A204.1 (cell line): Measurements from ENCODE around the gene CEP192.
"Not testable (repeated sequence)": the region's sequence is repeated elsewhere in the genome, so short reads cannot be mapped to it uniquely, and the experiment has no call there.

Experiments
- FAIRE-seq: peaks from 2 replicates; lab custom pipeline; 2012; peaks lifted over from hg19 to GRCh38; lab: Jason Lieb, UNC

Gene CEP192

GRCh38 chr18:12995424-12995823 is 4.3 kb downstream of the CEP192 start:
- FAIRE-seq: no peak

DNA sequence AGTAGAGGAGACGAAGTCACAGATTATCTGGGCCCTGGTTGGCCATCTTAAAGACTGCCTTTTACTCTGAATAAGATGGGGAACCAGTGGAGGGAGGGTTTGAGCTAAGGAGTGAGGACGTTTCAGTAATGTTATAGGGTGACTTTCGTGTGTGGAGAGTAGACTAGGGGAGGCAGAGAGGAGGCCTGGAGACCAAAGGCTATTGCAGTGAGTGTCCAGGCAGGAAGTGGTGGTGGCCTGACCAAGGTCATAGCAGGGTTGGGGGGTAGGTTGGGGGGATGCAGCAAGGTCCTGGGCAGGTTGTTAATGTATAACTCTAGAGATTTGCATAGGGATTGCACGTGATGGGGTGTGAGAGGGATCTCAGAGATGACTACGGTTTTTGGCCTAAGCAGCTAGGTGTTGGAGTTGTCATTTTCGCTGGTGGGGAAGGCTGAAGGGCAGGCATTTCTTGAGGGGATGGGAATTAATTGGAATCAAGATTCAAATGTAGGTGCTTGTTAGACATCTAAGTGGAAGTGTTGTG is 4.9 kb downstream of the CEP192 start:
- no peak for FAIRE-seq

DNA sequence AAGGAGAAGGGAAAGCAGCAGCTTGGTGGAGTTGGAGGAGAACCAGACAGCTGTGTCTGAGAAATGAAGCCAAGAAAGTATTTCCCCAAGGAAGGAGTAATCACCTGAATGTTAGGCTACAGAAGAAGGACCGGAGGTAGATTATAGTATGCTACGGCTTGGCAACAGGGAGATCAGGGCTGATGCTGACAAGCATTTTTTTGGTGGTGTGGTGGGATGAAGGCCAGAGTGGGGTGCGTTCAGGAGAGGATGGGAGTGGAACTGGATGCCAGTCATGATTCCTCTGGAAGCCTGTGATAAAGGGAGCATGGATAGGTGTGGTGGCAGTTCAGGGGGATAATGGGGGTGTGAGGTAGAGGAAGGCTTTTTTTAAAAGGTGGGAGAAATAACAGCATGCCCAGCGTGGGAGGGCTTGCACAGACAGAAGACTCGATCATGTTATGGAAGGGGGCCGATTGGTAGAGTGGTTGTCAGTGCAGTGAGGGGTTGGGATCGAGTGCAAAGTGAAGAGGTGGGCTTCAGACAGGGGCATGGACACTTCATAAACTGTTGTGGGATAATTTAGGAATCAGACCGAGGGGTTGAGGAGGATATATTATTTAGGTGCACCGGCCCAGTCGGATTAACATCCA is 5.6 kb downstream of the CEP192 start:
- FAIRE-seq: no peak

DNA sequence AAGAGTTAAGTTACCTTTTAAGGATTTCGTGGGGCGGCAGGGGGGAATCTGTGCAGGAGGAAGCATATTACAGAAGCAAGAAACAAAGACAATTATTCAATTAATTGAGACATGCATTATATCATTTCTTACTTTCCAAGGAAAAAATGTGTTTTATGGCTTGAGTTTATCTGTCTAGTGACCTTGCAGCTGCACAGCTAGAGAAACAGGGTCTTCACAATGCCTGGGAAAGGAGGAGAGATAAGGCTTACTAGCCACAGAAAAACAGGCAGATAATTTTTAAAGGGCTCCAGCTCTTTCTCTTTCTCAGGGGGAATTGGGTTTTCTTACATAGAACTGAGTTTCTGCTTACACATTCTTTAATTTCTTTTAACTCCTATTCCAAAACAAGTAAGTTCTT is 6.2 kb downstream of the CEP192 start:
- FAIRE-seq: not testable (repeated sequence)

- no peak for FAIRE-seq
Observed at GRCh38 chr18:12998332-12999060, 7.3 kb downstream of the CEP192 start.

- FAIRE-seq: no peak
Observed at GRCh38 chr18:13003466-13003896, 12.3 kb downstream of the CEP192 start.

DNA sequence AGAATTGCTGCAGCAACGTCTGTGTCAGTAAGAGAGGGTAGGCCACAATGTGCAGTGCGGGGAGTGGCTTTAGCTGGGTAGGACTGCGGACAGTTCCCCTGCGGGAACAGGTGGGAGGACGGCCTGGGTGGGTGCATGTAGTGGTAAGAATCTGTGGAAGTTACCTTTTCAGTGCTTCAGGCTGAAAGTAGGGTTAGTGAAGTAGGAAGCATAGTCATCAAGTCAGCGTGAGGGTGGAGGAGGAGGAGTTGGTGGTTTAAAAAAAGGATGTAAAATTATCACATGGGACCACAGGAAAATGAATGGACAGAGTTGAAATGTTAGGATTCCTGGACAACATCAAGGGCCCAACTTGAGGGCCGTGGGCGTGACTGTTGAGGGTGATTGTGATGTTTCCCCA is 13.2 kb downstream of the CEP192 start:
- no peak for FAIRE-seq

DNA sequence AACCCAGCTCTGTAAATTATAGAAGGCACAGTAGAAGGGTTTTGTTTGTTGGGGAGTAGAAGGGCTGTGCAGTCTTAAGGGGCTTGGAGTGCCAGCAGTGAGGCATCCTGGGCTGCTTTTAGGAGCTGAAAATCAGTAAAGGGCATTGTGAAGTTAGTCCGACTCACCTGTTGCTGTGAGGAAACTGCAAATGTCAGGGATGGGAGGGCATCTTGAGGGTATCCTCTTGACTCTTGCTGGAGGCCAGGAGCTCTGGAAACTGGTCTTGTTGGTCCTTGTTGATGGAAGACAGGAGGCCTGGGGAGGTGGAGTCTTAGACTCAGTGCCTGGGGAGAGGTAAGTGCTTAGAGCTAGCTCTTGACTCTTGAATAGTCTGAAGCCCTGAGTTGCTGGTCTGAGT is 14.1 kb downstream of the CEP192 start:
- no peak for FAIRE-seq

- no peak for FAIRE-seq
Observed at GRCh38 chr18:13006531-13007247, 15.5 kb downstream of the CEP192 start.

- no peak for FAIRE-seq
Observed at GRCh38 chr18:13007248-13007560, 16.0 kb downstream of the CEP192 start.

DNA sequence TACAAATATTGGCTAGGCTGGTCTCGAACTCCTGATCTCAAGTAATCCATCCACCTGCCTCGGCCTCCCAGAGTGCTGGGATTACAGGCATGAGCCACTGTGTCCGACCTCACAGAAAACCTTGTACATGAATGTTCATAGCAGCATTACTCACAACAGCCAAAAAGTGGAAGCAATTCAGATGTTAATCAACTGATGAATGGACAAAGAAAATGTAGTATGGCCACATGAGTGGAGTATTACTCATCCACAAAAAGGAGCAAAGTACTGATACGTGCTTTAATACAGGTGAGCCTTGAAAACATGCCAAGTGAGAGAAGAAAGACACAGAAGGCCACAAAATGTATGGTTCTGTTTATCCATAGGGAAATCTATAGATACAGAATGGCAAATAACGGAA is 20.6 kb downstream of the CEP192 start:
- no peak for FAIRE-seq

- FAIRE-seq: no peak
Observed at GRCh38 chr18:13014232-13014631, 23.1 kb downstream of the CEP192 start.

DNA sequence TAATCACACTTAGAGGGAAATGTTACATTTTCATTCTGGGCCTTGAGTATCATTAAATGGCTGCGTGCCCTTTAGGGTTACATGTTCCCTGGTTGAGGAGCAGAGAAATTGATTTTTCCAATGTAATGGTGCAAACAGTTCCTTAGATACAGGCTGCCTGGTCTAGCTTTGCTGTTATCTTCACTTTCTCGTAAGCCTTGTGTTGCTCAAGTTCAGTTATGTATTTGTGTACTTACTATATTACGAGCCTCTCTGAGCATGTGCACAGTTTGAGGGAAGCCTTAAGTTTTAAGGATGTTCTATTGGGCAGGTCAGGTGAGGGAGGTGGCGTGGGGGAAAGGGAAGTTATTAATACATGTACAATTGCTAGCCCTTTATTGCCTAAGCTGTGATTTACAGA is 23.7 kb downstream of the CEP192 start:
- FAIRE-seq: no peak

GRCh38 chr18:13017247-13017875 is 26.2 kb downstream of the CEP192 start:
- no peak for FAIRE-seq

GRCh38 chr18:13018374-13018773 is 27.2 kb downstream of the CEP192 start:
- FAIRE-seq: no peak

- no peak for FAIRE-seq
Observed at GRCh38 chr18:13019301-13019700, 28.1 kb downstream of the CEP192 start.

DNA sequence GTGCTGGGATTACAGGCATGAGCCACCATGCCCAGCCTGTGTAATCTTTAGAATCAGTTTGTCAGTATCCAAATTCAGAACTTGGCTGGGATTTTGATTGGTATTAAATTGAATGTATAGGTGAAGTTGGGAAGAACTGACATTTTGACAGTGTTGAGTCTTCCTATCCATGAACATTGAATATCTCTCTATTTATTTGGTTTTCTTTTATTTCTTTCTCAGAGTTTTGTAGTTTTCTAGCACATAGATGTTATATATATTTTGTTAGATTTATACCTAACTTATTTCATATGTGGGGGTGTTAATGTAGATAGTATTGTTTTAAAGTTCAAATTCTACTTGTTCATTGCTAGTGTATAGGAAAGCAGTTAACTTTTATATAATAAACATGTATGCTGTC is 31.5 kb downstream of the CEP192 start:
- peak; percentile 25 for FAIRE-seq

- no peak for FAIRE-seq
Observed at GRCh38 chr18:13025233-13025632, 34.1 kb downstream of the CEP192 start.

DNA sequence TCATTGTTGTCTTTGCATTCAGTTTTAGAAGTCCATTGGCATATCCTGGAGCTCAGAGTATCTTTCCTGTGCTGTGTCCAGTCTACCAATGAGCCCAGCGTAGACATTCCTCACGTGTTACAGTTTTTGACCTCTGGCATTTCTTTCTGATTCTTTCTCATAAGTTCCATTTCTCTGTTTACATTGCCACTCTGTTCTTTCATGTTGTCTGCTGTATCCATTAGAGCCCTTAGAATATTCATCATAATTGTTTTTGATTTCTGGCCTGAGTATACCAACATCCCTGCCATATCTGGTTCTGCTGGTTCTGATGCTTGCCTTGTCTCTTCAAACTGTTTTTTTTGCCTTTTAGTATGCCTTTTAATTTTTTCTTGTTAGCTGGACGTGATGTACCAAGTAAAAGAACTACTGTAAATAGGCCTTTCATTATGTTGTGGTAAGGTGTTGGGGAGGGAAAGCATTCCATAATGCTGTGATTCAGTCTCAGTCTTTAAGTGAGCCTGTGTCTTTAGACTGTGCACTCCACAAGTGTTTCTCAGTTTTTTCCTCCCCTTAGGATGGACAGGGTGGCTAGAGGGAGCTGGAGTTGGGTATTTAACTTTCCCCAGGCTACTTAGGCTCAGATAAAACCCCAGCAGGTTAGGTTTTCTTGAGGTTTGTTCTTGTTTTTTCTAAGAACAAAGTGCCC is 35.6 kb downstream of the CEP192 start:
- no peak for FAIRE-seq

DNA sequence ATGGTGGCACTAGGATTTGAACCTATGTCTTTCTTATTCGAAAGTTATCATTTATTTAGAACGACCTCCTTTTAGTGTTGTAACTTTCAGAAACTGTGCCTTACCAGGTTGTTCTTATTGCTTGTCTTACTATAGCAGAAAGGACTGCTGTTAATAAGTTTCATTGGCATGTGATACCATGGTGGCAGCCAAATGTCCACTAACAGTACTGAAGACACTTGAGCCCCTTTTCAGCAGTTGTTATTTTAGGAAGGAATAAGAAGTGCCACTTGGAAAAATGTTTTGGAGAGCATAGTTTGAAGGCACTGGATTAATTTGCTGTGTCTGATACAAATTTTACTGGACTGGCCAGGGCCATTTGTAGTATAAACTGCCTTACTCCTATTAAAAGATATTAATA is 37.7 kb downstream of the CEP192 start:
- no peak for FAIRE-seq

- FAIRE-seq: no peak
Observed at GRCh38 chr18:13032173-13032572, 41.0 kb downstream of the CEP192 start.

DNA sequence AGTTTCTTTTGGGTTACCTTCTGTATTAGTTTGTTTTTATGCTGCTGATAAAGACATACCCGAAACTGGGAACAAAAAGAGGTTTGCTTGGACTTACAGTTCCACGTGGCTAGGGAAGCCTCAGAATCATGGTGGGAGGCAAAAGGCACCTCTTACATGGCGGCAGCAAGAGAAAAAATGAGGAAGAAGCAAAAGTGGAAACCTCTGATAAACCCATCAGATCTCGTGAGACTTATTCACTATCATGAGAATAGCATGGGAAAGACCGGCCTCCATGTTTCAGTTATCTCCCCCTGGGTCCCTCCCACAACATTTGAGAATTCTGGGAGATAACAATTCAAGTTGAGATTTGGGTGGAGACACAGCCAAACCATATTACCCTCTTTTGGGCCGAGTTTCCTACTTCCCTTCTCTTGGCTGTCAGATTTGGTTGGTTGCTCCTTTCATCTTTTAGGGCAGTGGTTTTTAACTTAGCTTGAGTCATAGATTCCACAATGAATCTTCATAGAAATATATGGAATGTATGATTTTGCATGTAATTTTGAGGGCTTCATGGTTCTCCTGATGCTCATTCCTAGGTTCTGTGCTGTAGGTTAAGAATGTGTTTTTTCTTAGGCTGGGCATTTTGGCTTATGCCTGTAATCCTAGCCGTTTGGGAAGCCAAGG is 44.2 kb downstream of the CEP192 start:
- no peak for FAIRE-seq
